ENCODE data around the gene ERBB2.

- TF ChIP-seq ZFX (IDR thresholded peaks at IDR 0.05) (no peak), CTCF (conservative IDR thresholded peaks at IDR 0.05) (no peak)
These were observed 29.5 kb downstream of the ERBB2 start for GRCh38 chr17:39729280-39729851.
